NCI-H748 treated with DMSO at 0.1 percent for 48 hours (cell line): ENCODE results near the gene SUFU.
"Not testable (repeated sequence)": the region's sequence is repeated elsewhere in the genome, so short reads cannot be mapped to it uniquely, and the experiment has no call there.

Experiments used
- DNase-seq: peaks from one replicate; lab custom pipeline; 2025; lab: John Stamatoyannopoulos, UW

SUFU gene

GRCh38 chr10:102480396-102480795 is 23.4 kb upstream of the SUFU start:
- no peak for DNase-seq

- no peak for DNase-seq
Observed at GRCh38 chr10:102484021-102484420, 19.8 kb upstream of the SUFU start.

GRCh38 chr10:102485093-102485784 is 18.5 kb upstream of the SUFU start:
- DNase-seq = no peak

- DNase-seq = no peak
Observed at GRCh38 chr10:102491136-102491535, 12.6 kb upstream of the SUFU start.

- no peak for DNase-seq
Observed at GRCh38 chr10:102492344-102492939, 11.3 kb upstream of the SUFU start.

- DNase-seq = no peak
Observed at GRCh38 chr10:102492983-102493382, 10.8 kb upstream of the SUFU start.

- DNase-seq = no peak
Observed at GRCh38 chr10:102493771-102494170, 10.0 kb upstream of the SUFU start.

- no peak for DNase-seq
Observed at GRCh38 chr10:102497545-102497944, 6.2 kb upstream of the SUFU start.

- DNase-seq = no peak
Observed at GRCh38 chr10:102499356-102499755, 4.4 kb upstream of the SUFU start.

- not testable (repeated sequence) for DNase-seq
Observed at GRCh38 chr10:102500686-102501085, 3.1 kb upstream of the SUFU start.

GRCh38 chr10:102501201-102502028 is 2.4 kb upstream of the SUFU start:
- DNase-seq = no peak

GRCh38 chr10:102502029-102502336 is 1.8 kb upstream of the SUFU start:
- peak; percentile 96 for DNase-seq

- peak; percentile 92 for DNase-seq
Observed at GRCh38 chr10:102502337-102503151, 1.2 kb upstream of the SUFU start, which contains the start of gene ACTR1A. Gene ACTR1A (minus strand): TSS chr10:102502712. CDS start chr10:102502647, 65 bp downstream.

GRCh38 chr10:102504179-102504975 is 605 bp downstream of the SUFU start:
- no peak for DNase-seq

GRCh38 chr10:102504976-102505300 is 1.2 kb downstream of the SUFU start:
- no peak for DNase-seq

- DNase-seq = no peak
Observed at GRCh38 chr10:102505462-102506115, 1.8 kb downstream of the SUFU start.

- no peak for DNase-seq
Observed at GRCh38 chr10:102507521-102507920, 3.7 kb downstream of the SUFU start.

- no peak for DNase-seq
Observed at GRCh38 chr10:102508506-102508905, 4.7 kb downstream of the SUFU start.

- DNase-seq = no peak
Observed at GRCh38 chr10:102509387-102509786, 5.6 kb downstream of the SUFU start.

- DNase-seq = no peak
Observed at GRCh38 chr10:102511583-102512274, 8.0 kb downstream of the SUFU start.
